GM12891 (cell line): ENCODE data around the gene HMGA1. TPM values are rescaled to one million over a fixed set of nuclear protein-coding genes. Genes with fewer than 3 reads are reported as not detected.

Experiments used
- DNase-seq: peaks from one replicate; pipeline ENCODE4 v3.0.0; 2011; ENCODE audit warnings: low spot score; ENCODE audit not compliant: insufficient read length
- FAIRE-seq: peaks from 2 replicates; lab custom pipeline; 2011; peaks lifted over from hg19 to GRCh38; lab: Jason Lieb, UNC
- PAX5 ChIP-seq: IDR thresholded peaks from 2 replicates; pipeline ENCODE4 v1.6.1; 2011; ENCODE audit warnings: low read length, moderate library complexity, mild to moderate bottlenecking; ENCODE audit not compliant: insufficient read depth, severe bottlenecking
- POLR2A ChIP-seq: IDR thresholded peaks from 2 replicates; pipeline ENCODE4 v1.6.1; 2011; ENCODE audit warnings: low read depth, low read length, control low read depth
- POLR2AphosphoS5 ChIP-seq: IDR thresholded peaks from 2 replicates; pipeline ENCODE4 v1.6.1; 2011; ENCODE audit warnings: low read depth, low read length, control low read depth
- POU2F2 ChIP-seq: IDR thresholded peaks from 2 replicates; pipeline ENCODE4 v1.6.1; 2011; ENCODE audit warnings: low read depth, mild to moderate bottlenecking, control low read depth, low read length, moderate library complexity
- SPI1 ChIP-seq: IDR thresholded peaks from 2 replicates; pipeline ENCODE4 v1.6.1; 2011; ENCODE audit warnings: low read depth, low read length, control low read depth
- TAF1 ChIP-seq: IDR thresholded peaks from 2 replicates; pipeline ENCODE4 v1.6.1; 2011; ENCODE audit warnings: low read depth, low read length, control low read depth
- polyA plus RNA-seq: library from polyadenylated mRNA; unstranded; fragments of >200 nt; gene quantifications from one replicate; pipeline ENCODE4 v1.2.1, GENCODE V29; 2012; ENCODE audit warnings: low read depth, missing spikeins, inconsistent platforms; ENCODE audit not compliant: missing spikeins

HMGA1 gene, protein sequence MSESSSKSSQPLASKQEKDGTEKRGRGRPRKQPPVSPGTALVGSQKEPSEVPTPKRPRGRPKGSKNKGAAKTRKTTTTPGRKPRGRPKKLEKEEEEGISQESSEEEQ
- polyA plus RNA-seq = 367 TPM

DNA sequence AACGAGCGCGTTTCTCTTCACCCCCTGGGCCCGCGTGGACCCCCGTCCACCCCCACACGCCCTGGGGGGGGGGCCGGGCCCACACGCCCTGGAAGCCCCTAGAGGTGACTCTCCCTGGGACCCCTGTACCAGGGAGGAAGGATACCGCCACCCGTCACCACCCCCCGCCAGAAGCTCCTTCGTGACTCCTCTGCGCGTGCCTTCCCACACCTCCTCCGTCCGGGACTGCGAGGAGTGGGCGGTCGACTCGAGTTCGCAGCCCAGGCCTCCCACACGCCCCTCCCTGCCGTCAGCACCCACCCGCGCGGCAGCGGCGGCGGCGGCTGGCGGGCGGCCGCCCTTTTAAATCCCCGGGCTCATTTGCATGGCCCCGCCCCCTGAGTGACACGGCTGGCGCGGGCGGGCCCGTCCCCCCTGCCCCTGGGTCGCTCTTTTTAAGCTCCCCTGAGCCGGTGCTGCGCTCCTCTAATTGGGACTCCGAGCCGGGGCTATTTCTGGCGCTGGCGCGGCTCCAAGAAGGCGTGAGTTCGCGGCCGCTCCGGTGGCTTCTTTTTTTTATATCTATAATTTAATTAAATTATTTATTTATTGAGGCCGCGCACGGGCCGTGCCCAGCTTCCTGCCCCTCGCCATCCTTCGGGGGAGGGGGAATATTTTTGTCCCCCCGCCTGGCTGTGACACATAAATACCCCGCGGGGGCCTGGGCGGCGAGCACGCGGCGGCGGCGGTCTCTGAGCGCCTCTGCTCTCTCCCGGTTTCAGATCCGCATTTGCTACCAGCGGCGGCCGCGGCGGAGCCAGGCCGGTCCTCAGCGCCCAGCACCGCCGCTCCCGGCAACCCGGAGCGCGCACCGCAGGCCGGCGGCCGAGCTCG, at the start of gene HMGA1:
HMGA1 (plus strand) TSS at position 431 of the 873 bp plus-strand sequence. CDS start 3,908 bp downstream, outside the sequence.
- FAIRE-seq = peak; percentile 79
- DNase-seq = peak; percentile 91
- TF ChIP-seq POU2F2 (peak; percentile 98), PAX5 (no peak), POLR2AphosphoS5 (peak; percentile 99), SPI1 (peak; percentile 94), TAF1 (peak; percentile 77), POLR2A (peak; percentile 99)

DNA sequence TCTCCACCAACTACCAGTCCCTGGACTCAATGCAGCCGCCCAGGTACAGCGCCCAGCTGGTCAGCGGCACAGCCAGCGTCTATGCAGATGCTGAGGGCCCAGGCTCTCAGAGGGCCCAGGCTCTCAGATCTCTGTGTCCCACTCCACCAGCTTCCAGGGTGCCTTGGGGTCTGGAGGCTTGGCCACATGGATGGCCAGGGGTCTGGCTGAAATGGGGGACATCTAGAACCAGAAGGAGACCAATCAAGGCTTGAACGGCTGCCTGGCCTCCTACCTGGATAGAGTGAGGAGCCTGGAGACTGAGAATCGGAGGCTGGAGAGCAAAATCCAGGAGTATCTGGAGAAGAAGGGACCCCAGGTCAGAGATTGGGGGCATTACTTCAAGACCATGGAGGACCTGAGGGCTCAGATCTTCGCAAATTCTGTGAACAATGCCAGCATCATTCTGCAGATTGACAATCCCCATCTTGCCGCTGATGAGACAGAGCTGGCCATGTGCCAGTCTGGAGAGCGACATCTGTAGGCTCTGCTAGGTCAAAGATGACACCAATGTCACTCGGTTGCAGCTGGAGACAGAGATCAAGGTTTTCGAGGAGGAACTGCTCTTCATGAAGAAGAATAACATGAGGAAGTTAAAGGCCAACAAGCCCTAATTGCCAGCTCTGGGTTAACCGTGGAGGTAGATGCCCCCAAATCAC, 46.7 kb upstream of the HMGA1 start:
- DNase-seq (no peak), FAIRE-seq (peak; percentile 26)
- TF ChIP-seq PAX5 (no peak), POLR2A (no peak), SPI1 (no peak), POU2F2 (no peak), POLR2AphosphoS5 (no peak), TAF1 (no peak)

DNA sequence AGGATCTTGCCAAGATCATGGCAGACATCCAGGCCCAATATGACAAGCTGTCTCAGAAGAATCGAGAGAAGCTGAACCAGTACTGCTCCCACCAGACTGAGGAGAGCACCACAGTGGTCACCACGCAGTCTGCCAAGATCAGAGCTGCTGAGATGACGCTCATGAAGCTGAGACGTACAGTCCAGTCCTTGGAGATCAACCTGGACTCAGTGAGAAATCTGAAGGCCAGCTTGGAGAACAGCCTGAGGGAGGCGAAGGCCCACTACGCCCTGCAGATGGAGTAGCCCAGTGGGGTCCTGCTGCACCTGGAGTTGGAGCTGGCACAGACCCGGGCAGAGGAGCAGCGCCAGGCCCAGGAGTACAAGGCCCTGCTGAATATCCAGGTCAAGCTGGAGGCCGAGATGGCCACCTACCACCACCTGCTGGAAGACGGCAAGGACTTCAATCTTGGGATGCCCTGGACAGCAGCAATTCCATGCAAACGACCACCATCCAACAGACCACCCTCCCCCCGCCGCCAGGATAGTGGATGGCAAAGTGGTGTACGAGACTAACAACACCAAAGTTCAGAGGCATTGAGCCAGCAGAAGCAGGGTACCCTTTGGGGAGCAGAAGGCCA, 46.1 kb upstream of the HMGA1 start:
- no peak for FAIRE-seq

DNA sequence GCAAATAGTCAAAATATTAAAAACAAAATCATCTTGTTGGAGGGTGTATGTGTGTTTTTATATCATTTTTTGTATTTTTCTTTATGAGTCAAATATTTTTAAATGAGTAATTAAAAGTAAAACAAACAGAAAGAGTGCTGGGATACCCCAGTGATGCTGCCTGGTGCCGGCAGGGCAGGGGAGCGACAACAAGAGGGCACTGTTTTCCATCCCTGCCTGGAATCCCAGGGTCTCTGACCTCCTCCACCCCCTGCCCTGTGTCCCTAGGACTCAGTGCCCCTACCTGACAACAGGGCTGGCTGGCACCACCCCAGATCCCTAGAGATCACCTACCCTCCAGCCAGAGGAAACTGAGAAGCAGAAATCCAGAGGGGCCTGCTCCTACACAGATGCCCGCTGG, 41.9 kb upstream of the HMGA1 start:
- no peak for FAIRE-seq
- no peak for DNase-seq
- TF ChIP-seq PAX5 (no peak), TAF1 (no peak), POLR2AphosphoS5 (no peak), POLR2A (no peak), SPI1 (no peak), POU2F2 (no peak)

More for the DNA sequence above, 46.1 kb upstream of the HMGA1 start:
- no peak for TF ChIP-seq POLR2A
- TF ChIP-seq TAF1 = no peak
- TF ChIP-seq POU2F2 = no peak
- no peak for TF ChIP-seq POLR2AphosphoS5
- DNase-seq = no peak

DNA sequence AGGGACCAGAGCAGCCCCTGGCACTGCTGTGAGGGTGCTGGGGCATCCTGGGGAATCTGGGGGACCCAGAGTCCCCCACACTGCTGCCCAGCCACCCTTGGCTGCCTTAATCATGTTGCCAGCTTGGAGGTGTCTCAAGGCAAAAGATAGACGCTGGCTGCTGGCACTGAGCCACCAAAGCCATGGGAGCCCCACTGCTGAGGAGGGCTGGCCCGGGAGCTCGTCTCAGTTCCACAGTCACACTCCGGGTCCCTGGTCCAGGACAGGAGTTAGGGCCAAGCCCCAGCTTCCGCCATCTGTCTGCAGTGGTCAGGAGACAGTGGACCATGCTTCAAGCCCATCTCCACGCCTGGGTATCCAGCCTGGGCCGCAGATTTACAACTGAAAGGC, 41.0 kb upstream of the HMGA1 start:
- TF ChIP-seq SPI1 (no peak), PAX5 (no peak), TAF1 (no peak), POLR2A (no peak), POU2F2 (no peak), POLR2AphosphoS5 (no peak)
- FAIRE-seq = no peak
- no peak for DNase-seq

DNA sequence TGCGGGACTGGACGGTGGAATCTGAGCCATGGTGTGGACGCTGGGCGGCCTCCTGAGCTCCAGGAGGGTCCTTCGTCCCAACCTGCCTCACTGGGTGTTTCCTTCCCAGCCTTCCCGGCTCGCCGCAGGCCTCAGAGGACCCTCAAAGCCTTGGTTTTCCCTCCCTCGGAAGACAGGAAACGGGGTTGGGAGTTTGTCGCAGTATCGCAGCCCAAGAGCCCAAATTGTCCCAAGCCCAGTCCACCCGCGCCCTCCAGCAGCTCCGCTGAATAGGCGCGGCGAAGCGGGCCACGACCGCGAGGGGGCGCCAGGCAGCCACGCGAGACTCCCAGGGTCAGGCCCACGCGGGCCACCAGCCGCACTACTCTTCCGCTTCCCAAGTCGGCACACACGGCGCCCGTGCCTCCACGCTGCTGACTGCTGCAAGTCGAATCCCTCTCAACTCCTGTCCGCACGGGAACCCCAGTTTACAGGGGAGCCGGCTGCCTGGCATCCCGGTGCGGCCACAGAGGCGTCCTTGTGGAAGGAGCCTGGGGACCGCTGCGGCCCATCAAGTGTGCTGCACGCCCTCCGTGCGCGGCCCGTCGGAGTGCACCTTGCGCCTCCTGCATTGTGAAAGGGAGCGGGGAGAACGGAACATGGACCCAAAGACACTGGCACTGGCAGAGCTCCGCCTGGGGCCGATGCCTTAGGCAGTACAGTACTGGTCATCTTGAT, 40.4 kb upstream of the HMGA1 start:
- FAIRE-seq = peak; percentile 93
- DNase-seq = peak; percentile 93
- TF ChIP-seq PAX5 (peak; percentile 55), POLR2A (no peak), POLR2AphosphoS5 (no peak), SPI1 (no peak; the same call in 1 of the 2 replicates), TAF1 (no peak), POU2F2 (0 out of 2 replicates have a peak, but pooled peaks have one; percentile 31)

DNA sequence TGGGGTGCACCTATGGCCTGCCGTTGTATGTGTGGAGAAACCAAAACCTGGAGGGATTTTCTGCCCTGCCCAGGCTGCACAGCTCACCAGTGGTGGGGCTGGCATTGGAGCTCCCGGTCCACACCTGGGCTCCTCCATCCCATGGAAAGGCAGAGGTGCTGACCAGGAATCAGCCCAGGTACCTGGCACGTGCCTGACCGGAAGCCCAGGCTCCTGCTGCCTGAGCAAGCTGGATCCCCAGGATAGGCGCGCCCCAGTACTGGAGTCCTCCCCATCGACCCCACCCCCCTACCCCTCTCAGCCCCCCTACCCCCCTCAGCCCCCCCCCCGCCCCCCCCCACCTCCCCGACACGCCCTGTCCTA, 39.9 kb upstream of the HMGA1 start:
- no peak for DNase-seq
- FAIRE-seq = no peak
- TF ChIP-seq TAF1 (no peak), POLR2AphosphoS5 (no peak), POU2F2 (no peak), PAX5 (no peak), SPI1 (no peak), POLR2A (no peak)

DNA sequence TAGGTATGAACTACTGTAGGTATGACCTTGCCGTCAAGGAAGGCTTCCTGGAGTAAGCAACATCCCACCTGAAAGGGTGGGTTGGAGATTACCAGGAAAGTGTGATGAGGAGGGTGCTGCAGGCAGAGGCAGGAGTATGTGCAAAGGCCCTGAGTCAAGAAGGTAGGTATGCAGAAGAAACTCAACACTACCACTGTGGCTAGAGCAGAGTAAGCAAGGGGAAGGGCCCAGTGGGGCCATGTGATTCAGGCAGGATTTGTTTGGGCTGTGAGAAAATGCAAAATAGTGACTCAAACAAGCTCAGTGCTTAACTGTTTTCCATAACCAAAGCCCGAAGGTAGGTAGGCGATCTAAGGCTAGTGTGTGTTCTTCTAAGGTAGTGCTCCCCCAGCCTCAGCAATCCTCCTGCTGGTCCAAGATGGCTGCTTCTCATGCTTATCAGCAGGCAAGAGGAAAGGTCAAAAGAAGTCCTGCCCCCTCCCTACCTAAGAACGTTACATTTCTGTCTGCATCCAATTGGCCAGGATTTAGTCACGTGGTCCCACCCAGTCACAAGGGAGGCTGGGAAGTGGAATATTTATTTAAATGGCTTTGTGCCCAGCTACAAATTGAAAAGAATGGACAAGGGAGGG, 36.2 kb upstream of the HMGA1 start:
- TF ChIP-seq POU2F2 = no peak
- TF ChIP-seq POLR2A = no peak
- no peak for TF ChIP-seq PAX5
- TF ChIP-seq SPI1 = no peak
- no peak for TF ChIP-seq TAF1
- no peak for TF ChIP-seq POLR2AphosphoS5
- FAIRE-seq (peak; percentile 13), DNase-seq (no peak)
